Measurements from ENCODE around the gene RAD51B. TPM values are rescaled to one million over a fixed set of nuclear protein-coding genes. Genes with fewer than 3 reads are reported as not detected.

RAD51B gene
- total and polyA plus RNA-seq, 2 experiments from 2014 or later: 10.1 to 18.0 TPM

DNA sequence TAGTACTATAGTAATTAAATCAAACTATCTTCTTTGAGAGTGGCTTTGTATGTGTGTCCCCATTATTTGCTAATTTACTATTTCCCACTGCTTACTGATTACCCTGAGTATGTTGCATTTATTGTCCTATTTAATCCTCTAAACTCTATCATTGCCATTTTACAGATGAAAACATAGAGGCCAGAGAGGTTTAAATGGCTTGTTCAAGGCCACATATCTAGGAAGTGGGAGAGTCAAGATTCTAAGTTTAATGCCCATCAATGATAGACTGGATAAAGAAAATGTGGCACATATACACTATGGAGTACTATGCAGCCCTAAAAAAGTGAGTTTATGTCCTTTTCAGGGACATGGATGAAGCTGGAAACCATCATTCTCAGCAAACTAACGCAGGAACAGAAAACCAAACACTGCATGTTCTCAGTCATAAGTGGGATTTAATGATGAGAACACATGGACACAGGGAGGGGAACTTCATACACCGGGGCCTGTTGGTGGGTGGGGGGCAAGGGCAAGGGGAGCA is 553.6 kb downstream of the RAD51B start:
- Histone ChIP-seq H3K9me3 (ENCODE audit: low read depth) (no peaks in the 10 kb centered on the region), H3K36me3 (replicated peaks; ENCODE audit: insufficient read depth, low read depth) (no peaks in the 10 kb centered on the region), H3K4me2 (no peak overlapping the region), H4K20me1 (ENCODE audit: insufficient read depth, poor library complexity, severe bottlenecking) (no peaks in the 10 kb centered on the region), H3K4me1 (ENCODE audit: insufficient read depth) (peaks cover 12% of the 10 kb centered on the region), H3K4me3 (no peak overlapping the region), H3K27ac (no peak overlapping the region), H3K27me3 (no peaks in the 10 kb centered on the region), H2AFZ (no peak overlapping the region), H3K79me2 (no peaks in the 10 kb centered on the region), H3K9me2 (replicated peaks; ENCODE audit: insufficient read depth) (no peaks in the 10 kb centered on the region)
- no peak for DNase-seq (ENCODE audit: low spot score)
- no peak for TF ChIP-seq EZH2 (IDR thresholded peaks at IDR 0.05; ENCODE audit: borderline replicate concordance)
- no peak for TF ChIP-seq EZH2phosphoT487 (IDR thresholded peaks at IDR 0.05; ENCODE audit: low read depth, severe bottlenecking, unreplicated experiment)
- WGBS (ENCODE audit: low lambda C conversion rate, missing lambda C conversion rate): 97% methylated on average over 2 of the region's 2 CpGs

DNA sequence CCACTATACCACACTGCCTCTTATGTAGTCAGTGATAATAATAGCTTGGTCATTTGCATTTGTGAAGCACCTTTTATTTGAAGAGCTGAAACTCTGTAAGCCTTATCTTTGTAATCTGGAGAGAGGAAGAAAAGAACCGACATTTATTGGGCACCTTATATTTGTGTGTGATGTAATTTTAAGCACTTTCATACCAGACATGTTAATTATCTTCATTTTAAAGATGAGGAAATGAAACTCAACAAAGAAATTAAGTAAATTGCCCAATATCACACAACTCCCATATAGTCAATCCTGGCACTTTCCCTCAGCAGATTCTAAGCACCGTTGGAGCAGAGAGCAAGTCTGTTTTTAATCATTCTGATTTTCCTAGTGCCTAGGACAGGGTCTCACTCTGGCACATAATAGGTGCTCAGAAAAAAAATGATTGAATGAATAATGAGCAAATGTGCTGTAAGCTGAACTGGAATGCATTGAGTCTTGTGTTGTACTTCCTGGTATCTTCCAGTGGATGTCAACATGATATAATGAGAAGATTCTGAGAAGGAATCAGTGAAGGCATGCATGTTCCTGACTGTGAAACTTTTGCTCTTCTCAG is 554.4 kb downstream of the RAD51B start:
- no peaks in the 10 kb centered on the region for H3K36me3 ChIP-seq (replicated peaks; ENCODE audit: insufficient read depth, low read depth)
- TF ChIP-seq EZH2phosphoT487 (IDR thresholded peaks at IDR 0.05; ENCODE audit: low read depth, severe bottlenecking, unreplicated experiment) (no peak), EZH2 (IDR thresholded peaks at IDR 0.05; ENCODE audit: borderline replicate concordance) (no peak)
- TF ChIP-seq, protein P1, sequence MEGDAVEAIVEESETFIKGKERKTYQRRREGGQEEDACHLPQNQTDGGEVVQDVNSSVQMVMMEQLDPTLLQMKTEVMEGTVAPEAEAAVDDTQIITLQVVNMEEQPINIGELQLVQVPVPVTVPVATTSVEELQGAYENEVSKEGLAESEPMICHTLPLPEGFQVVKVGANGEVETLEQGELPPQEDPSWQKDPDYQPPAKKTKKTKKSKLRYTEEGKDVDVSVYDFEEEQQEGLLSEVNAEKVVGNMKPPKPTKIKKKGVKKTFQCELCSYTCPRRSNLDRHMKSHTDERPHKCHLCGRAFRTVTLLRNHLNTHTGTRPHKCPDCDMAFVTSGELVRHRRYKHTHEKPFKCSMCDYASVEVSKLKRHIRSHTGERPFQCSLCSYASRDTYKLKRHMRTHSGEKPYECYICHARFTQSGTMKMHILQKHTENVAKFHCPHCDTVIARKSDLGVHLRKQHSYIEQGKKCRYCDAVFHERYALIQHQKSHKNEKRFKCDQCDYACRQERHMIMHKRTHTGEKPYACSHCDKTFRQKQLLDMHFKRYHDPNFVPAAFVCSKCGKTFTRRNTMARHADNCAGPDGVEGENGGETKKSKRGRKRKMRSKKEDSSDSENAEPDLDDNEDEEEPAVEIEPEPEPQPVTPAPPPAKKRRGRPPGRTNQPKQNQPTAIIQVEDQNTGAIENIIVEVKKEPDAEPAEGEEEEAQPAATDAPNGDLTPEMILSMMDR (IDR thresholded peaks at IDR 0.05; ENCODE audit: poor library complexity): no peak
- no peak overlapping the region for H2AFZ ChIP-seq
- H3K27ac ChIP-seq: peak overlapping the region; percentile 39
- H3K79me2 ChIP-seq: no peaks in the 10 kb centered on the region
- no peaks in the 10 kb centered on the region for H4K20me1 ChIP-seq (ENCODE audit: insufficient read depth, poor library complexity, severe bottlenecking)
- H3K9me2 ChIP-seq (replicated peaks; ENCODE audit: insufficient read depth): no peaks in the 10 kb centered on the region
- no peak overlapping the region for H3K4me3 ChIP-seq
- 52% methylated on average over 2 of the region's 2 CpGs for WGBS (ENCODE audit: low lambda C conversion rate, missing lambda C conversion rate)
- H3K4me2 ChIP-seq: no peak overlapping the region
- H3K4me1 ChIP-seq (ENCODE audit: insufficient read depth): peaks cover 12% of the 10 kb centered on the region
- H3K27me3 ChIP-seq: no peaks in the 10 kb centered on the region
- DNase-seq (ENCODE audit: low spot score): no peak
- no peaks in the 10 kb centered on the region for H3K9me3 ChIP-seq (ENCODE audit: low read depth)

DNA sequence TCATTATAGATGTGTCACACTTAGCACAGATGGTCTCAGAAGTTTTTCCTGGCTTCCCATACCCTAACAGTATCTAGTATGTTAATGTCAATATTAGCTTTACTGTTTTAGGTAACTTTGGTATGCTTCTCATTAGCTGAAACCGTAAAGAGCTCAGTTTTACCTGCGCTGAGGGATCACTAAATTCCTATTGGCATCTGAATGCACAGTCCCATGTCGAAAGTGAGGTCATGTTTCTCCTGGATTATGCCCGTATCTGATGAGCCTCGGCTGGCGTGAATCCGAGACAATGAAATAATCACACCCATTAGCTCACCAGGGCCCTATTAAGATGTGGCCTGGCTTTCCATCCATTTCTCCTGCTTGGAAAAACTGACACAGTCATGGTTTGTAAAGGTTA is 555.1 kb downstream of the RAD51B start:
- WGBS (ENCODE audit: low lambda C conversion rate, missing lambda C conversion rate): 64% methylated on average over 7 of the region's 7 CpGs
- peaks cover 12% of the 10 kb centered on the region for H3K4me1 ChIP-seq (ENCODE audit: insufficient read depth)
- H3K27ac ChIP-seq: peak overlapping the region; percentile 39
- H3K4me3 ChIP-seq: no peak overlapping the region
- no peaks in the 10 kb centered on the region for H3K27me3 ChIP-seq
- TF ChIP-seq EZH2phosphoT487 (IDR thresholded peaks at IDR 0.05; ENCODE audit: low read depth, severe bottlenecking, unreplicated experiment) (no peak), EZH2 (IDR thresholded peaks at IDR 0.05; ENCODE audit: borderline replicate concordance) (no peak)
- TF ChIP-seq, protein P1 (IDR thresholded peaks at IDR 0.05; ENCODE audit: poor library complexity): no peak
- H2AFZ ChIP-seq: no peak overlapping the region
- no peaks in the 10 kb centered on the region for H3K9me2 ChIP-seq (replicated peaks; ENCODE audit: insufficient read depth)
- no peaks in the 10 kb centered on the region for H4K20me1 ChIP-seq (ENCODE audit: insufficient read depth, poor library complexity, severe bottlenecking)
- no peak for DNase-seq (ENCODE audit: low spot score)
- H3K79me2 ChIP-seq: no peaks in the 10 kb centered on the region
- H3K4me2 ChIP-seq: no peak overlapping the region
- no peaks in the 10 kb centered on the region for H3K36me3 ChIP-seq (replicated peaks; ENCODE audit: insufficient read depth, low read depth)
- no peaks in the 10 kb centered on the region for H3K9me3 ChIP-seq (ENCODE audit: low read depth)

DNA sequence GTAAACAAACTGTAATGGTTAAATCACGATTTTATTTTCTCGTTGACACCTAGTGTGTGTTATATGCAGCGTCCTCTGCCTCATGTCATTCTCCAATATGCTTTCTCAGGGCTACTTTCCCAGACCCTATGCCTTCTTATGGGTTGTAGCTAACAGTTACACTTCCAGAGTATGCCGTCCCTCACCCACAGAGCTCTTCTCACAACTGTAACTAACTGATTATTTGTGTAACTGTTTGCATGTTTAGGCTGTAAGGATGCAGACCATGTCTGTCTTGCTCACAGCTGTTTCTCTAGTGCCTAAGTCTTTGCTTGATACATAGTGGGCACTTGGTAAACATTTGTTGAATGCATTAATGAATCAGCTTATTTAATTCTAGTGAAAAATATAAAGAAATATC is 555.8 kb downstream of the RAD51B start:
- no peak for DNase-seq (ENCODE audit: low spot score)
- Histone ChIP-seq H3K9me3 (ENCODE audit: low read depth) (no peaks in the 10 kb centered on the region), H3K36me3 (replicated peaks; ENCODE audit: insufficient read depth, low read depth) (no peaks in the 10 kb centered on the region), H2AFZ (no peak overlapping the region), H3K27me3 (no peaks in the 10 kb centered on the region), H3K4me3 (no peak overlapping the region), H3K4me2 (no peak overlapping the region), H3K27ac (peak overlapping the region; percentile 39), H3K9me2 (replicated peaks; ENCODE audit: insufficient read depth) (no peaks in the 10 kb centered on the region), H3K79me2 (no peaks in the 10 kb centered on the region), H4K20me1 (ENCODE audit: insufficient read depth, poor library complexity, severe bottlenecking) (no peaks in the 10 kb centered on the region), H3K4me1 (ENCODE audit: insufficient read depth) (peaks cover 9% of the 10 kb centered on the region)
- TF ChIP-seq EZH2phosphoT487 (IDR thresholded peaks at IDR 0.05; ENCODE audit: low read depth, severe bottlenecking, unreplicated experiment): no peak
- TF ChIP-seq, protein P1 (IDR thresholded peaks at IDR 0.05; ENCODE audit: poor library complexity): no peak
- no peak for TF ChIP-seq EZH2 (IDR thresholded peaks at IDR 0.05; ENCODE audit: borderline replicate concordance)
- WGBS (ENCODE audit: low lambda C conversion rate, missing lambda C conversion rate): 73% methylated on average over 4 of the region's 4 CpGs

Data from hepatocyte (in vitro differentiated cells).